H9 (cell line): ENCODE measurements around the gene NOP9. TPM values are rescaled to one million over a fixed set of nuclear protein-coding genes. Genes with fewer than 3 reads are reported as not detected.

Experiments used
- DNase-seq: peaks from one replicate; pipeline ENCODE4 v3.0.0-alpha.2; 2017
- H2AFZ ChIP-seq: one replicate; pipeline ENCODE4 v1.6.1; 2013; ENCODE audit warnings: mild to moderate bottlenecking, low read length, control low read depth, moderate library complexity
- H2AK5ac ChIP-seq: 2 replicates; pipeline ENCODE4 v1.6.1; 2013; ENCODE audit warnings: low read length, control low read depth, mixed read lengths; ENCODE audit not compliant: insufficient read length
- H2BK120ac ChIP-seq: one replicate; pipeline ENCODE4 v1.6.1; 2013; ENCODE audit warnings: low read depth, mild to moderate bottlenecking, low read length, control low read depth, inconsistent platforms; ENCODE audit not compliant: poor library complexity, severe bottlenecking
- H2BK12ac ChIP-seq: 2 replicates; pipeline ENCODE4 v1.6.1; 2013; ENCODE audit warnings: low read length, control low read depth, mixed read lengths, low read depth; ENCODE audit not compliant: insufficient read length
- H2BK15ac ChIP-seq: 2 replicates; pipeline ENCODE4 v1.6.1; 2013; ENCODE audit warnings: low read depth, low read length, control low read depth
- H2BK20ac ChIP-seq: one replicate; pipeline ENCODE4 v1.6.1; 2013; ENCODE audit warnings: low read depth, mild to moderate bottlenecking, low read length, control low read depth, inconsistent platforms; ENCODE audit not compliant: poor library complexity, severe bottlenecking
- H2BK5ac ChIP-seq: 2 replicates; pipeline ENCODE4 v1.6.1; 2013; ENCODE audit warnings: low read length, control low read depth, mixed read lengths; ENCODE audit not compliant: insufficient read length
- H3K14ac ChIP-seq: 2 replicates; pipeline ENCODE4 v1.6.1; 2013; ENCODE audit warnings: low read length, control low read depth; ENCODE audit not compliant: insufficient read depth
- H3K18ac ChIP-seq: 2 replicates; pipeline ENCODE4 v1.6.1; 2013; ENCODE audit warnings: low read depth, mild to moderate bottlenecking, mixed read lengths, low read length, control low read depth; ENCODE audit not compliant: insufficient read length
- H3K23ac ChIP-seq: 2 replicates; pipeline ENCODE4 v1.6.1; 2013; ENCODE audit warnings: low read length, control low read depth, mixed read lengths, low read depth; ENCODE audit not compliant: insufficient read length
- H3K23me2 ChIP-seq: 2 replicates; pipeline ENCODE4 v1.6.1; 2013; ENCODE audit warnings: low read depth, mild to moderate bottlenecking, mixed read lengths, low read length, control low read depth; ENCODE audit not compliant: insufficient read length, poor library complexity, severe bottlenecking
- H3K27ac ChIP-seq: 2 replicates; pipeline ENCODE4 v1.5.1; 2013; ENCODE audit warnings: low read length, control low read depth, mixed read lengths, low read depth; ENCODE audit not compliant: insufficient read length
- H3K27me3 ChIP-seq: 2 replicates; pipeline ENCODE4 v1.6.1; 2013; ENCODE audit warnings: low read length, control low read depth, inconsistent platforms; ENCODE audit not compliant: insufficient read depth
- H3K4ac ChIP-seq: 2 replicates; pipeline ENCODE4 v1.6.1; 2013; ENCODE audit warnings: low read depth, mild to moderate bottlenecking, control low read depth, inconsistent platforms, low read length, moderate library complexity
- H3K4me1 ChIP-seq: 2 replicates; pipeline ENCODE4 v1.6.1; 2013; ENCODE audit warnings: low read length, control low read depth, inconsistent platforms; ENCODE audit not compliant: insufficient read depth
- H3K4me2 ChIP-seq: 2 replicates; pipeline ENCODE4 v1.6.1; 2013; ENCODE audit warnings: low read length, control low read depth, mixed read lengths; ENCODE audit not compliant: insufficient read length, insufficient read depth
- H3K56ac ChIP-seq: 2 replicates; pipeline ENCODE4 v1.6.1; 2013; ENCODE audit warnings: low read depth, mild to moderate bottlenecking, mixed read lengths, low read length, control low read depth; ENCODE audit not compliant: insufficient read length
- H3K79me1 ChIP-seq: 2 replicates; pipeline ENCODE4 v1.6.1; 2013; ENCODE audit warnings: low read depth, mild to moderate bottlenecking, moderate library complexity, low read length, control low read depth, inconsistent platforms; ENCODE audit not compliant: insufficient read depth, poor library complexity, severe bottlenecking
- H3K79me2 ChIP-seq: 2 replicates; pipeline ENCODE4 v1.6.1; 2013; ENCODE audit warnings: low read length, control low read depth, inconsistent platforms; ENCODE audit not compliant: insufficient read depth
- H3K9ac ChIP-seq: 2 replicates; pipeline ENCODE4 v1.6.1; 2013; ENCODE audit warnings: low read length, control low read depth, mixed read lengths; ENCODE audit not compliant: insufficient read length; ENCODE audit errors: extremely low read depth
- H3K9me3 ChIP-seq: one replicate; pipeline ENCODE4 v1.6.1; 2013; ENCODE audit warnings: low read depth, low read length, inconsistent platforms; ENCODE audit not compliant: control insufficient read depth
- H3T11ph ChIP-seq: one replicate; pipeline ENCODE4 v1.6.1; 2013; ENCODE audit warnings: mild to moderate bottlenecking, low read length, control low read depth, inconsistent platforms
- H4K20me1 ChIP-seq: one replicate; pipeline ENCODE4 v1.6.1; 2013; ENCODE audit not compliant: control insufficient read depth, insufficient read length, insufficient read depth
- H4K5ac ChIP-seq: 2 replicates; pipeline ENCODE4 v1.6.1; 2013; ENCODE audit warnings: low read depth, mild to moderate bottlenecking, mixed read lengths, low read length, control low read depth; ENCODE audit not compliant: insufficient read length
- H4K8ac ChIP-seq: replicated peaks from 2 replicates; pipeline ENCODE4 v1.6.1; 2013; ENCODE audit warnings: low read length, control low read depth, mixed read lengths, low read depth; ENCODE audit not compliant: insufficient read length
- H4K91ac ChIP-seq: 2 replicates; pipeline ENCODE4 v1.6.1; 2013; ENCODE audit warnings: low read depth, mild to moderate bottlenecking, moderate library complexity, mixed read lengths, low read length, control low read depth; ENCODE audit not compliant: insufficient read length
- H3K27ac Mint-ChIP-seq, 3 experiments: 2 replicates in 2 of 3; 3 replicates in 1 of 3; pipeline ENCODE4 v1.8.0; 2020 to 2021; ENCODE audit warnings: mixed read lengths in 3 of 3, mild to moderate bottlenecking in 1 of 3, moderate library complexity in 1 of 3
- H3K27me3 Mint-ChIP-seq: 2 replicates; pipeline ENCODE4 v1.8.0; 2021; ENCODE audit warnings: low read depth, mild to moderate bottlenecking, moderate library complexity, mixed read lengths
- H3K36me3 Mint-ChIP-seq, 3 experiments: 2 replicates in 2 of 3; 3 replicates in 1 of 3; pipeline ENCODE4 v1.8.0; 2020 to 2021; ENCODE audit warnings: low read depth in 3 of 3, mixed read lengths in 3 of 3; ENCODE audit not compliant: insufficient read depth in 1 of 3
- H3K4me1 Mint-ChIP-seq, 2 experiments: 2 replicates each; pipeline ENCODE4 v1.8.0; 2020; ENCODE audit warnings: mixed read lengths in 2 of 2
- H3K4me3 Mint-ChIP-seq, 2 experiments: 2 replicates in 1 of 2; 3 replicates in 1 of 2; pipeline ENCODE4 v1.8.0; 2020 to 2021; ENCODE audit warnings: mild to moderate bottlenecking in 2 of 2, mixed read lengths in 2 of 2, moderate library complexity in 1 of 2
- H3K9me3 Mint-ChIP-seq, 2 experiments: 2 replicates in 1 of 2; 3 replicates in 1 of 2; pipeline ENCODE4 v1.8.0; 2020; ENCODE audit warnings: mild to moderate bottlenecking in 2 of 2, mixed read lengths in 2 of 2, moderate library complexity in 1 of 2
- CTCF ChIP-seq: fragments of 200-600 bp; sonication (generic); conservative IDR thresholded peaks from 3 replicates; pipeline ENCODE4 v1.8.0; 2021; ENCODE audit warnings: antibody characterized with exemption, mild to moderate bottlenecking
- WGBS: extraction: QIAGEN DNeasy Blood & Tissue Kit; methylation state at CpG from one replicate; pipeline ENCODE4 v1.1.7; 2013; ENCODE audit warnings: missing lambda C conversion rate, low lambda C conversion rate, mixed read lengths; ENCODE audit not compliant: insufficient read length; ENCODE audit errors: extremely low coverage; 5-methylcytosine and 5-hydroxymethylcytosine counted together
- total RNA-seq: library from RNA; stranded (reverse); gene quantifications from 2 replicates; pipeline ENCODE4 v1.2.1, GENCODE V29; 2021

NOP9 gene
- total RNA-seq, 1 experiment from 2014 or later, result 34.7 TPM

- no peaks in the 10 kb centered on the region; a peak in 1 of 4 replicates for H3K4me1 Mint-ChIP-seq
- Histone ChIP-seq H2BK5ac (no peak overlapping the region), H3K14ac (no peak overlapping the region), H4K8ac (no peak overlapping the region), H3K4me2 (no peak overlapping the region), H3K18ac (no peak overlapping the region), H4K5ac (no peak overlapping the region), H3K79me1 (no peaks in the 10 kb centered on the region), H2BK12ac (no peak overlapping the region), H2AFZ (no peak overlapping the region), H3K23ac (no peak overlapping the region), H3K27me3 (no peaks in the 10 kb centered on the region; the same call in 1 of the 2 replicates), H3K23me2 (no peaks in the 10 kb centered on the region), H2BK120ac (no peak overlapping the region), H3K9ac (no peak overlapping the region), H3K9me3 (no peaks in the 10 kb centered on the region), H3K4ac (no peak overlapping the region), H3K79me2 (no peaks in the 10 kb centered on the region), H3K4me1 (no peaks in the 10 kb centered on the region), H3K56ac (no peak overlapping the region), H2AK5ac (no peak overlapping the region), H4K91ac (no peak overlapping the region), H3T11ph (no peak overlapping the region), H2BK20ac (no peak overlapping the region), H2BK15ac (no peak overlapping the region), H4K20me1 (no peaks in the 10 kb centered on the region), H3K27ac (no peak overlapping the region)
- WGBS, result no CpG with 5 or more reads among the region's 4 CpGs
- peaks cover 75% of the 10 kb centered on the region for H3K27me3 Mint-ChIP-seq
- no peak overlapping the region; a peak in 1 of 7 replicates for H3K27ac Mint-ChIP-seq
- H3K36me3 Mint-ChIP-seq, result no peaks in the 10 kb centered on the region
- H3K4me3 Mint-ChIP-seq, result no peak overlapping the region
- DNase-seq, result no peak
- no peaks in the 10 kb centered on the region; a peak in 1 of 5 replicates for H3K9me3 Mint-ChIP-seq
- TF ChIP-seq CTCF, result peak; percentile 32; the same call in 2 of the 3 replicates
These were observed 51.9 kb downstream of the NOP9 start for GRCh38 chr14:24351517-24351916.
